NCI-H1105 treated with DMSO at 0.1 percent for 48 hours (cell line): ENCODE measurements around the gene CACNA1C.

Source experiments
- DNase-seq: peaks from one replicate; lab custom pipeline; 2025; lab: John Stamatoyannopoulos, UW

Gene CACNA1C

GRCh38 chr12:2588345-2588744 is 535.6 kb downstream of the CACNA1C start:
- no peak for DNase-seq

- no peak for DNase-seq
These were observed 536.6 kb downstream of the CACNA1C start for GRCh38 chr12:2589381-2589780.

GRCh38 chr12:2593045-2593444 is 540.3 kb downstream of the CACNA1C start:
- no peak for DNase-seq

GRCh38 chr12:2596441-2596840 is 543.7 kb downstream of the CACNA1C start:
- DNase-seq = no peak

DNA sequence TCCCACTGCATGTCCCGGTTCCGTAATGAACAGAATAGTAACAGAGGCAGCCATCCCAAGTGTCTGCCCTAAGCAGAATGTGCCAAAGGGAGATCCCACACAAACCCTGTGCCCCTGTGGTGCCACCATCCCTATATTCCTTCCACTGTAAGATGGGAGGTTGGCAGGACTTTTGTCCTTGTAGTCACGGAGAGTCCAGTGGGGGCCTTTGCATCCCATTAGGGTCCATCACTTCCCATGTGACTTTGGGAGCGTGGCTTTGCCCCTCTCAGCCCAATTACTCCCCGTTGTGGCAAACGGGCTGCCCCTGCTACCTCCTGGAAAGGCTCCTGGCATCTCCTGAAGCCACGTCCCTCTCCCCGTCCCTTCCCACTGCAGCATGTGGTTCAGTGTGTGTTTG is 552.5 kb downstream of the CACNA1C start:
- no peak for DNase-seq

DNA sequence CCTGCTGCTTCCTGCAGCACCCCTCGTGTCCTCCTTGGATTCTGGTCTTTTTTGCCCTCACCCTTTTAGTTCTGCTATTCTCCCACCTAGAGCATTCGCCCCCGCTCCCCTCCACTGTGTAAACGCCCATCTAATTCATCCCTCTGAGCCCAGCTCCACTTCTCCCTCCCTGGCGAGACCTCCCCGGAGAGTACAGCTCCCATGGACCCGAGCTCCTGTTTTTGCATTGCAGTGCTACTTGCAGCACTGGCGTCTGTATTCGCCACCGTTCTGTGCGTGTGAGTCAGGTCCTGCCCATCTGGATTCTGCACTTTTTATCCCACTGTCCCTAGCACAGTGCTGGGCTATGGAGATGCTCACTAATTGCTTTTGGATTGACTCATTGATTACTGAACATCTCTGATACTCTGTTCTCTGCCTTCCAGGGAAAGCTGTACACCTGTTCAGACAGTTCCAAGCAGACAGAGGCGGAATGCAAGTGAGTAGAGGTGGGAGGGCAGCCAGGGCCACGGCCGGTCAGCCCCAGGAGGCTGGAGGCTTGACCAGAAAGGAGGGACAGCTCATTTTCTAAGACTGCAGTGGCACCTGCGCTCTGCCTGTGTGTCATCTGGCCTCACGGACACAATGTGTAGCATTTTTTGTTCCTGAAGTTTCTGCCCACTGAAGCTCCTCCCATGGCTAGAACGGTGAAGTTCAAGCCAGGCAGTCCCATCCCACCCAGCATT is 553.6 kb downstream of the CACNA1C start:
- no peak for DNase-seq

GRCh38 chr12:2607881-2608607 is 555.3 kb downstream of the CACNA1C start:
- no peak for DNase-seq

DNA sequence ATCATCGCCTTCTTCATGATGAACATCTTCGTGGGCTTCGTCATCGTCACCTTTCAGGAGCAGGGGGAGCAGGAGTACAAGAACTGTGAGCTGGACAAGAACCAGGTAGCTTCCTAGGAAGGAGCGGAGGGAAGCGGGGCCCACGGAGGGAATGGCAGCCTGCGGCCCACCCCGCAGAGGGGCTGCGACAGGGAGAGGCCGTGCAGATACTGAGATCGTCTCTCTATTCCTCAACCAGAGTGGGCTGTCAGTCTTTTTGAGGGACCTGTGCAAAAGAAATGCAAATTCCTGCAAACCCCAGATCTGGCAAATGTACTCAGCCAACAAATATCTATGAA is 555.8 kb downstream of the CACNA1C start:
- DNase-seq = no peak

DNA sequence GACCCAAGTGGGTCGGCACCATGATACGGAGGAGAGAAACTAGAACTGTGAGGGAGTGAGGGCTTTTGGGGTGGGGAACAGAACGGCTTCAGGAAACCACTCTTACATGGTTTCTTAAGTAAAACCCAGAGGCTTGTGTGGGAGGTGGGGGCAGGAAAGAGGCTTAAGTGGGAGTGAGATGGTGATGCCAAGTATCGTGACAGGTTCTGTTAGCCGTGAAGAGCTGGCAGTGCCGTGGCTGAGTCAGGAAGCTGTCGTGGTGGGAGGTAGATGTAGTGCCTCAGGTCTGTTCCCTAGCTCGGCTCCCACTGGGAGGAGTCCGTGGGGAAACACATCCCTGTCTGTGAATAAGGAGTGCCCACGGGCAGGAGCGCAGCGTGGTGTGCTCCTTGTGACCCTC is 556.2 kb downstream of the CACNA1C start:
- no peak for DNase-seq

DNA sequence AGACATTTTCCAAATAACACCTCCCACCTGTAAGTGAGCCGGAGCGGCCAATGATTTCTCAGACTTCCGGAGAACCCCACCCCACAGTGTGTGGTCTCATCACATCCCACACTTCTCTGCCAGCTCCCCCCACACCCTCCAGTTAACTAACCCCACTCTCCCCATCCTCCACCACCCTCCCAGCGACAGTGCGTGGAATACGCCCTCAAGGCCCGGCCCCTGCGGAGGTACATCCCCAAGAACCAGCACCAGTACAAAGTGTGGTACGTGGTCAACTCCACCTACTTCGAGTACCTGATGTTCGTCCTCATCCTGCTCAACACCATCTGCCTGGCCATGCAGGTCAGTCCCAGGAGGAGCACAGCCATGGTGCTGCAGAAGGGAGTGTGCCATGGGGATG is 557.6 kb downstream of the CACNA1C start:
- DNase-seq = no peak

DNA sequence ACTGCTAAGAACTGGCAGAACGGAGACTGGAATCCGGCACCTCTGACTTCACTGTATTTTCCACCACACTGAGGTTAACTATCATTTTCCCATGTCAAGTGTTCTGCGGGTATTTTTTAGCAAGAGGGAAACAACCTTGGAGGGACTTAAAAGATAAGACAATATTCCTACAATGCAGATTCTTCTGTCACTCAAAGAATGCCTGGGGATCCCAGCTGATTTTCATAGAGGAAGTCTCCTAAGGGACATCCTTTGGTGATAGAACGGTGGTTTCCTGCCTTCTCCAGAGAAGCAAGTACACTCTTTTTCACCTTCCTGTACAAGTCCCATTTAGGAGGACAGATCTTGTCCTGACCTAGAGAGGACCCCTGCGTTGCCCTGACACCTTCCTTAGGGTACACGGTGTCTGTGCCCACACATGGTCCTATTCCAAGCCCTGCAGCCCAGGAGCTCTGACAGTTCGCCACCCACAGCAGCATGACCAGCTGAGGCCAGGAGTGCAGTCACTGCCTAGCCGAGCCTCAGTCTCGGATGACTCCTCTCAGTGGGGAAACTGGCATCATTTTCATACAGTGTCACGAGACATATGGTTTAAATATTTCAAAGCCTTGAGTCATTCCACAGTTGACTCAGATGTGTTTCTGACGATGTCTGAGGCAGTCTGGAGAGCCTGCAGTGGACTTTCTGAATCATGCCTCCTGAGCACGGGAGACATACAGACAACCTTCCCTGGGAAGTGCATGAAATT is 560.7 kb downstream of the CACNA1C start:
- DNase-seq = no peak

DNA sequence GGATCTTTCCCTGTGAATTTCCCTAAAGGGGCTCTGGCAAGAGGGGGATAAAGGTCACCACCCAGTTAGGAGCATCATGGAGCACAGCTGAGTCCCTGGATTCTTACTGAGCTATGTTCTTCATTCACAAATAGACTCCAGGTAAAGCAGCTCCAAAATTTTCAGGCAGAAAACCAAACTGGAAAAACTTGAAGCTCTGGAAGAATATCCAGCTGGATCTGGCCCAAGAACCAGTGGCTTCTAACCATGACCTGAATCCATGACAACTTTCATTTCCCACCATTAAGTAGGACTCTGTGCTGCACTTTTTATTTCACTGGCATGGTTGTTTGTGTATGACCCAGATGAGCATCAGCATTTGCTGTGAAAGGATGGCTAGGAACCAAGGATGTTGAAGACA is 561.6 kb downstream of the CACNA1C start:
- DNase-seq = no peak

DNA sequence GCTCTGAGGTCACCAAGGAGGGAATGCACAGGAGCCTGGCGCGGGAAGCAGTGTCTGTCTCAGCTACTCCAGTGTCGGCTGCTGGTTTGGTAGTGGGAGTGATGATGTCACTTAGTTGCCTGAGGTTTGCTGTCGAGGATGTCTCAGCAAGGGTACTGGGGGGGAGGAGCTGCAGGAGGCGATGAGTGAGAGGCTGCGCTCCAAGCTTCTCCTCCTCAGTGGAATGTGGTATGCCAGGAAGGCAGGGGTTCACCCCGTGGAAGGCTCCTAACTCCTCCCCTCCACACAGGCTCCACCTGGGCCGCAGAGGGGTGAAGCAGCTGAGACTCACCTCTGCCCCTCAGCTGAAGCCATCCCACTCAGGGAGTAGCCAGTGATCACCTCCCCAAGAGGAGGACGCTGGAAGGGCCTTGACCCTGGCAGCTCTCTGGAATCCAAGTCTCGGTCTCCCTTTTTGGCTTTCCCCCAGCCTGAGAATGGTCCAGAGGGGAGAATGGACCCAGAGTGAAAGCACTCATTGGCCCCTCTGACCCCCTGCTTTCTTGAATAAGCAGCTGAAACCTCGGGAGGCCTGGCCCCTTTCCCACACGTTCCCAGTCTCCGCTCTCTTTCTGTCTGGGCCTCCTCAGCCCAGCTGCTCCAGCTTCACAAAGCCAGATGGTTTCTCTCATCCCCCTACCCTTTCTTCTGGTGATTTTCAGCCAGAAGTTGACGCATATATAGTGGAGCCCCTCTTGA is 563.0 kb downstream of the CACNA1C start:
- DNase-seq = no peak

GRCh38 chr12:2616763-2617162 is 564.0 kb downstream of the CACNA1C start:
- DNase-seq = no peak

DNA sequence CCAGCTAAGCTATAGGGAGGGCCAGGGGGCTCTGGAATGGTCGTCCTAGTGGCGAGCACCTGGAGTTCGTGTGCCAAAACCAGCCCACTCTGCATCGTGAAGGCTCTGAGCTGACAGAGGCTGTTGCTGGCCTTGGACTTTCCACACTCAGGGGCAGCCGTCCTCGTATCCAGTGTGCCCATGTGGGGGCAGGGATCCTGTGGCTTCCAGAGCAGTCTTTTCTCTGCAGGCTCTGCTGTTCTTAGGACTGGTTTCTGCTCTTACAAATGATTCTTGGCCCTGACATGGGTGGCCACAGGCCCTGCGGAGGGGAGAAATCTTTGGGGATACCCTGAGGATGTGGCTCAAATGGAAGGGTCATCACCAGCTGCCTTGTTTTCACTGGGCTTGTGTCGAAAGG is 564.6 kb downstream of the CACNA1C start:
- no peak for DNase-seq

GRCh38 chr12:2618291-2618995 is 565.7 kb downstream of the CACNA1C start:
- DNase-seq = no peak

- no peak for DNase-seq
These were observed 566.3 kb downstream of the CACNA1C start for GRCh38 chr12:2619136-2619535.

DNA sequence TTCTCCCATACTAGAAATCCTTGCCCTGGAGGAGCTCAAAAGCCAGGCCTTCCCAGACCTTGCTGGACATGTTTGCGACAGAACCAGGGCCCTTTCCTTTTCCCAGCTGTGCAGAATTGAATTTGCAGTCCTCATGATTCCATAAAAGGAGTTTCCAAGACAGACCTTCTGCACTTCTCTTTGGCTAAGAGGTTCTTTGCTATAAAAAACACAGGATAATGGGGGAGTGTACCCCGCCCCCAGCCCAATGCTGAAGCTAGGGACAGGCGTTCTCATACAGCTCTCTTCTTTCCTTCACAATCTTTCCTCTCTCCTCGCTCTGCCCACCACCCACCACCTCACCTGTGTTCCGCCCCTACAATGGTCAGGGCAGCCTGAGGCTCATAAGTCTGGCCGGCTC is 569.7 kb downstream of the CACNA1C start:
- DNase-seq = no peak

GRCh38 chr12:2623472-2623871 is 570.7 kb downstream of the CACNA1C start:
- DNase-seq = no peak

DNA sequence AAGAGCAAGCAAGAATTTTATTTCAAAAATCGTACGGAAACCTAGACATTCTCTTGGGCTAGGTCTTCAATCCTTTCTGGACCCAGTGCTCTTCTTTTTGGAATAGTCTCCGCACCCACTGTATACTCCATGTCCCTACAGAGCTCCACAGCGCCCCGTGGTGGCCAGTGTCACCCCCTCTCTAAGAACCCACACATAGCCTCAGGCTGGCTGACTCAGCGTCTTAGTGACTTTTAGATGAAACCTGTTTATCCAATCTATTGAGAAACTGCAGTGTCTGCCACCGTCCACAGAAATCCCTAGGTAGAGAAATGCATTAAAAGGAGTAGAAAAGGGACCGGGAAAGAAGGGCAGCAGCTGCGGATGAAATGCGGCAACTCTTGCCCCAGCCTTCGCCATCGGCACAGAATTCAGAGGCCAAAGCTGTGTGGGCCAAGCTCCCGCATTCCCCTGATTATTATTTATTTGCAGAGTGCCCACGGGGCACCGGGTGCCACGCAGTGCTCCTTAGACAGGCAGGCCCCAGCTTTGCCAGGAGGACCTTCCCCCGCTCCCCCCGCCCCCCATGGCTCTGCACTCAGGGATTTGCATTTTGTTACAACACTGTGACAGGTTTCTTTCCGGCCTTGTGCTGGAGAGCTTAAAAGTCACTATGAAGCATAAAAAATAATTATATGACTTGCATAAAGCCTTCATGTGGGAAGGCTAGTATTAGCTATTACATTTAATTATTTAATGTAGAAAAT is 571.9 kb downstream of the CACNA1C start:
- no peak for DNase-seq

GRCh38 chr12:2625289-2625612 is 572.5 kb downstream of the CACNA1C start:
- no peak for DNase-seq
